Tibial artery (tissue), 4 donors: Measurements from ENCODE around the gene PTBP3.

Experiments used
- DNase-seq, 2 donors: peaks; one replicate each; pipeline ENCODE4 v3.0.0-alpha.2; 2019
- H3K27ac ChIP-seq, 2 donors: fragments of 200-600 bp; sonication (generic) in 1 of 2; 1 replicate in 1 of 2; 2 replicates in 1 of 2; pipeline ENCODE4 v1.5.1; 2018 to 2019; ENCODE audit warnings: mild to moderate bottlenecking in 1 of 2
- H3K27me3 ChIP-seq, 2 donors: fragments of 200-600 bp; sonication (generic) in 1 of 2; one replicate each; pipeline versions ENCODE4 v1.5.1 to v1.6.0; 2016 to 2019
- H3K36me3 ChIP-seq, 3 donors: fragments of 200-600 bp; sonication (generic) in 2 of 3; one replicate each; pipeline ENCODE4 v1.5.1; 2016 to 2019; ENCODE audit warnings: mild to moderate bottlenecking in 2 of 3
- H3K4me1 ChIP-seq, 4 donors: fragments of 200-600 bp; sonication (generic) in 2 of 4; 1 replicate in 3 of 4; 2 replicates in 1 of 4; pipeline ENCODE4 v1.5.1; 2016 to 2019
- H3K4me3 ChIP-seq, 2 donors: fragments of 200-600 bp; sonication (generic) in 1 of 2; 1 replicate in 1 of 2; 2 replicates in 1 of 2; pipeline ENCODE4 v1.5.1; 2018 to 2019; ENCODE audit warnings: mild to moderate bottlenecking in 2 of 2
- H3K9me3 ChIP-seq, 3 donors: fragments of 200-600 bp; sonication (generic) in 1 of 3; one replicate each; pipeline ENCODE4 v1.5.1; 2016 to 2019
- CTCF ChIP-seq, 2 experiments: fragments of 200-600 bp in 1 of 2; fragments of 450-650 bp in 1 of 2; IDR thresholded peaks; one replicate each; pipeline ENCODE4 v1.5.1; 2017 to 2019; ENCODE audit warnings: antibody characterized with exemption in 2 of 2, mild to moderate bottlenecking in 1 of 2, moderate library complexity in 1 of 2
- intact Hi-C: fragments of 100-400 bp; cut with DNase I; formaldehyde crosslinking; loops from one replicate; pipeline ENCODE4 v1.15.0; 2023; ENCODE audit warnings: low total_unique reads

The PTBP3 gene

GRCh38 chr9:112327718-112328450 is 5.5 kb downstream of the PTBP3 start:
- Histone ChIP-seq H3K27me3 (no peaks in the 10 kb centered on the region), H3K36me3 (peaks cover 0 to 3% (median 0%) of the 10 kb centered on the region in 3 donors), H3K4me1 (peaks cover 0 to 36% (median 7%) of the 10 kb centered on the region in 4 donors), H3K27ac (no peak overlapping the region), H3K4me3 (no peak overlapping the region), H3K9me3 (peaks cover 0 to 6% (median 0%) of the 10 kb centered on the region in 3 donors)
- intact Hi-C loops = no loop called here
- TF ChIP-seq CTCF (IDR thresholded peaks at IDR 0.05) = no peak
- no peak for DNase-seq

GRCh38 chr9:112326194-112326593 is 7.2 kb downstream of the PTBP3 start:
- DNase-seq = no peak
- H3K27ac ChIP-seq = no peak overlapping the region
- peaks cover 0 to 6% (median 0%) of the 10 kb centered on the region in 3 donors for H3K36me3 ChIP-seq
- intact Hi-C loops = no loop called here
- no peak overlapping the region for H3K4me3 ChIP-seq
- no peak for TF ChIP-seq CTCF (IDR thresholded peaks at IDR 0.05)
- H3K27me3 ChIP-seq = no peaks in the 10 kb centered on the region
- H3K4me1 ChIP-seq = peaks cover 0 to 26% (median 4%) of the 10 kb centered on the region in 4 donors
- H3K9me3 ChIP-seq = peaks cover 0 to 6% (median 0%) of the 10 kb centered on the region in 3 donors

GRCh38 chr9:112325600-112325999 is 7.8 kb downstream of the PTBP3 start:
- Histone ChIP-seq H3K4me3 (no peak overlapping the region), H3K9me3 (peaks cover 0 to 6% (median 0%) of the 10 kb centered on the region in 3 donors), H3K36me3 (peaks cover 0 to 6% (median 0%) of the 10 kb centered on the region in 3 donors), H3K27ac (no peak overlapping the region), H3K4me1 (peaks cover 0 to 20% (median 3%) of the 10 kb centered on the region in 4 donors), H3K27me3 (no peaks in the 10 kb centered on the region)
- intact Hi-C loops = no loop called here
- no peak for TF ChIP-seq CTCF (IDR thresholded peaks at IDR 0.05)
- no peak for DNase-seq

DNA sequence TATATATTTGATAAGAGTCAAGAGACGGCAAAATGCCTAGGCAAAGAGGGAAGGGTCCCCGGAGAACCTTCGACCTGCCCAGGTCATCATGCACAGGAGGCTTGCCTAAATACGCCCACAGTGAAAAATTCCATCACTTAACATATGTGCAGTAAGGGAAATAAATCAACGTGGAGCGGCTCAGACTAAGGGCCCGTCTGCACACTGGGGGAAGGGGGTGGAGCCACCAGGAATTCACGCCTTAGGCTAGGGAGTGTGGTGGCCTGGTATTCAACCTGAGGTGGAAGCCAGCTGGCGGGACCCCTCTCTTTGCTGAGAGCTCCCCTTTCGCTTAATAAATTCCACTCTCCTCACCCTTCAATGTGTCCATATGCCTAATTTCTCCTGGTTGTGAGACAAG is 8.3 kb downstream of the PTBP3 start:
- peaks cover 0 to 6% (median 0%) of the 10 kb centered on the region in 3 donors for H3K9me3 ChIP-seq
- no peak for TF ChIP-seq CTCF (IDR thresholded peaks at IDR 0.05)
- H3K27ac ChIP-seq = no peak overlapping the region
- H3K27me3 ChIP-seq = no peaks in the 10 kb centered on the region
- intact Hi-C loops = no loop called here
- DNase-seq = no peak
- no peak overlapping the region for H3K4me3 ChIP-seq
- H3K36me3 ChIP-seq = peaks cover 0 to 6% (median 0%) of the 10 kb centered on the region in 3 donors
- peaks cover 0 to 15% (median 3%) of the 10 kb centered on the region in 4 donors for H3K4me1 ChIP-seq

GRCh38 chr9:112323378-112323854 is 10.0 kb downstream of the PTBP3 start:
- H3K4me1 ChIP-seq = peaks cover 0 to 9% (median 2%) of the 10 kb centered on the region in 4 donors
- no peak for TF ChIP-seq CTCF (IDR thresholded peaks at IDR 0.05)
- DNase-seq = no peak
- H3K36me3 ChIP-seq = peaks cover 0 to 6% (median 0%) of the 10 kb centered on the region in 3 donors
- intact Hi-C loops = no loop called here
- no peak overlapping the region for H3K27ac ChIP-seq
- H3K27me3 ChIP-seq = no peaks in the 10 kb centered on the region
- no peak overlapping the region for H3K4me3 ChIP-seq
- H3K9me3 ChIP-seq = peaks cover 0 to 6% (median 0%) of the 10 kb centered on the region in 3 donors
